GM21737 (cell line): Measurements from ENCODE around the gene AXIN1.

Experiments used
- ATAC-seq: cut with Tn5 transposase; IDR thresholded peaks from one replicate; pipeline ENCODE4 v1.9.1; 2021; ENCODE audit warnings: mild to moderate bottlenecking, moderate library complexity; ENCODE audit not compliant: unreplicated experiment

AXIN1 gene

DNA sequence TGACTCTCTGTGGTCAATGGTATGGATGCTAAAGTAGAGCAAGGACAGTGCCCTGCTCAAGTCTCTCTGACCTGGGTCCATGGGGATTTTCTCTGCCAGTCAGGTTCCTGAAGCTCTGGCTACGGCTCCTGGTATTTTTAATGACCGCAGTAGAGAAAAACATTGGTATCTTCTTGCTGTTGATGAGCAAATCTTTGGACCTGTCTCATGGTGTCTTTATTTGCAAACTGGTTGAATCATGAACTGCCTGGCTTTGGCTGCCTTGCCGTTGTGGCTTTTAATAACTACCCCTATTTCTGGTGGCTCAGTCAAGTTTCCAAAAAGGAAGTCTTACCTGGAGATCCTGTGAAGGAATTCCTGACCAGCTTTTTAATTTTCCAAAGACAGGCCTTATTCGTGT lies 109.2 kb downstream of the AXIN1 start:
- no peak for ATAC-seq

DNA sequence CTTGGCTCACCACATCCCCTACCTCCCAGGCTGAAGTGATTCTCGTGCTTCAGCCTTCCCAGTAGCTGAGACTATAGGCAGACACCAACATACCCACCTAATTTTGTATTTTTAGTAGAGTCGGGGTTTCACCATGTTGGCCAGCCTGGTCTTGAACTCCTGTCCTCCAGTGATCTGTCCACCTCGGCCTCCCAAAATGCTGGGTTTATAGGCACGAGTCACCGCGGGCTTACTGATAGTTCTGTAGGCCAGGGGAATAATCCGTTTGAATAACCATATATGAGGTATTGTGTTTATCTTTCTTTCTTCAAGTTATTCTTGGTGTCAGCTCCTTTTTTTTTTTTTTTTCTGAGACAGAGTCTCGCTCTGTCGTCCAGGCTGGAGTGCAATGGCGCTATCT lies 110.2 kb downstream of the AXIN1 start:
- no peak for ATAC-seq

DNA sequence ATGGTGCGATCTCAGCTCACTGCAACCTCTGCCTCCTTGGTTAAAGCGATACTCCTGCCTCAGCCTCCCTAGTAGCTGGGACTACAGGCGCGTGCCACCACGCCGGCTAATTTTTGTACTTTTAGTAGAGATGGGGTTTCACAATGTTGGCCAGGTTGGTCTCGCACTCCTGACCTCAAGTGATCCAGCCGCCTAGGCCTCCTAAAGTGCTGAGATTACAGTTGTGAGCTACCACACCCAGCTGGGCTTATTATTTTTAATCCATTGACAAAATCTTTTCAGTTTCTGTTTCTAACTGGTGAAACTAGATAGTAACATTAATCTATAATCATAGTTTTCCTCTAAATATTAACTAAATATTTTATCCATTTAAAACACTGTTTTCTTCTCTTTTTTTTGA lies 112.0 kb downstream of the AXIN1 start:
- no peak for ATAC-seq

DNA sequence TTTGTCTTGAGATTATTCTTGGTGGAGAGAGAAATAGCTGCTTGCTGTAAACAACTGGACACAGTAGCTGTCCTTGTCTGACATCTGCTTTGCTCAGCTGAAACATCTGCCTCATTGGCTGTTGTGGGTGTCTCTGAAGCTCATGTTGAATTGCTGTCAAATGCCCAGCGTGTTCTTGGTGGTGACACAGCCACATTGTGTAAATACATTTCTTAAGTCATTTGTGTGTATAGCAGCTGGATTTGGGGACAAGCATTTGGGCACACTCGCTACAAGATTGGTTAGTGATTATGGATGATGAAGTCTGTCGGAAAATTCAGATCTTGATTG lies 112.6 kb downstream of the AXIN1 start:
- ATAC-seq, result no peak
